ENCODE data around the gene TPSB2. TPM values are rescaled to one million over a fixed set of nuclear protein-coding genes. Genes with fewer than 3 reads are reported as not detected.

The TPSB2 gene
- total RNA-seq, 1 donor from 2014 or later: 168 TPM

DNA sequence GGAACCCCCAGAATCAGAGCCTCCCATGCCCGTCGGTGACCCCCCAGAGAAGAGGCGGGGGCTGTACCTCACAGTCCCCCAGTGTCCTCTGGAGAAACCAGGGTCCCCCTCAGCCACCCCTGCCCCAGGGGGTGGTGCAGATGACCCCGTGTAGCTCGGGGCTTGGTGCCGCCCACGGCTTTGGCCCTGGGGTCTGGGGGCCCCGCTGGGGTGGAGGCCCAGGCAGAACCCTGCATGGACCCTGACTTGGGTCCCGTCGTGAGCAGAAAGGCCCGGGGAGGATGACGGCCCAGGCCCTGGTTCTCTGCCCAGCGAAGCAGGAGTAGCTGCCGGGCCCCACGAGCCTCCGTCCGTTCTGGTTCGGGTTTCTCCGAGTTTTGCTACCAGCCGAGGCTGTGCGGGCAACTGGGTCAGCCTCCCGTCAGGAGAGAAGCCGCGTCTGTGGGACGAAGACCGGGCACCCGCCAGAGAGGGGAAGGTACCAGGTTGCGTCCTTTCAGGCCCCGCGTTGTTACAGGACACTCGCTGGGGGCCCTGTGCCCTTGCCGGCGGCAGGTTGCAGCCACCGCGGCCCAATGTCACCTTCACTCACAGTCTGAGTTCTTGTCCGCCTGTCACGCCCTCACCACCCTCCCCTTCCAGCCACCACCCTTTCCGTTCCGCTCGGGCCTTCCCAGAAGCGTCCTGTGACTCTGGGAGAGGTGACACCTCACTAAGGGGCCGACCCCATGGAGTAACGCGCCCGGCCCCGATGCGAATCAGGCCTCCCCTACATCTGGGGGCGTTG, 8.9 kb downstream of the TPSB2 start:
- H3K9me3 ChIP-seq: no peaks in the 10 kb centered on the region
- no peak for ATAC-seq
- TF ChIP-seq, protein P1, sequence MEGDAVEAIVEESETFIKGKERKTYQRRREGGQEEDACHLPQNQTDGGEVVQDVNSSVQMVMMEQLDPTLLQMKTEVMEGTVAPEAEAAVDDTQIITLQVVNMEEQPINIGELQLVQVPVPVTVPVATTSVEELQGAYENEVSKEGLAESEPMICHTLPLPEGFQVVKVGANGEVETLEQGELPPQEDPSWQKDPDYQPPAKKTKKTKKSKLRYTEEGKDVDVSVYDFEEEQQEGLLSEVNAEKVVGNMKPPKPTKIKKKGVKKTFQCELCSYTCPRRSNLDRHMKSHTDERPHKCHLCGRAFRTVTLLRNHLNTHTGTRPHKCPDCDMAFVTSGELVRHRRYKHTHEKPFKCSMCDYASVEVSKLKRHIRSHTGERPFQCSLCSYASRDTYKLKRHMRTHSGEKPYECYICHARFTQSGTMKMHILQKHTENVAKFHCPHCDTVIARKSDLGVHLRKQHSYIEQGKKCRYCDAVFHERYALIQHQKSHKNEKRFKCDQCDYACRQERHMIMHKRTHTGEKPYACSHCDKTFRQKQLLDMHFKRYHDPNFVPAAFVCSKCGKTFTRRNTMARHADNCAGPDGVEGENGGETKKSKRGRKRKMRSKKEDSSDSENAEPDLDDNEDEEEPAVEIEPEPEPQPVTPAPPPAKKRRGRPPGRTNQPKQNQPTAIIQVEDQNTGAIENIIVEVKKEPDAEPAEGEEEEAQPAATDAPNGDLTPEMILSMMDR (IDR thresholded peaks at IDR 0.05): no peak

DNA sequence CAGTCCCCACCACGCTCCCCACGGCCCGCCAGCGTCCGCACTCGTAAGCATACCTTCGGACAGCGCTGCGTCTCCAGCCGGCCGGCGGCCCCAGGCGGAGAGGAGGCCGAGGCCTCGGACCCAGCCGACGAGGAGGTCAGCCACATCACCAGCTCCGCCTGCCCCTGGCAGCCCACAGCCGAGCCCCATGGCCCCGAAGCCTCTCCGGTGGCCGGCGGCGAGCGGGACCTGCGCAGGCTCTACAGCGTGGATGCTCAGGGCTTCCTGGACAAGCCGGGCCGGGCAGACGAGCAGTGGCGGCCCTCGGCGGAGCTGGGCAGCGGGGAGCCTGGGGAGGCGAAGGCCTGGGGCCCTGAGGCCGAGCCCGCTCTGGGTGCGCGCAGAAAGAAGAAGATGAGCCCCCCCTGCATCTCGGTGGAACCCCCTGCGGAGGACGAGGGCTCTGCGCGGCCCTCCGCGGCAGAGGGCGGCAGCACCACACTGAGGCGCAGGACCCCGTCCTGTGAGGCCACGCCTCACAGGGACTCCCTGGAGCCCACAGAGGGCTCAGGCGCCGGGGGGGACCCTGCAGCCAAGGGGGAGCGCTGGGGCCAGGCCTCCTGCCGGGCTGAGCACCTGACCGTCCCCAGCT, 9.8 kb downstream of the TPSB2 start:
- Histone ChIP-seq H3K4me3 (no peak overlapping the region), H3K27me3 (ENCODE audit: low read depth) (no peaks in the 10 kb centered on the region), H3K4me1 (no peaks in the 10 kb centered on the region), H3K36me3 (no peaks in the 10 kb centered on the region), H3K9me3 (no peaks in the 10 kb centered on the region), H3K27ac (no peak overlapping the region)
- intact Hi-C loops (cut with DNase I): no loop called here
- ATAC-seq (no peak), DNase-seq (no peak)
- TF ChIP-seq, protein P1 (IDR thresholded peaks at IDR 0.05): no peak

More for the DNA sequence above, 8.9 kb downstream of the TPSB2 start:
- Histone ChIP-seq H3K27me3 (ENCODE audit: low read depth) (no peaks in the 10 kb centered on the region), H3K36me3 (no peaks in the 10 kb centered on the region), H3K4me1 (no peaks in the 10 kb centered on the region), H3K27ac (no peak overlapping the region), H3K4me3 (no peak overlapping the region)
- intact Hi-C loops (cut with DNase I): no loop called here
- DNase-seq: no peak

DNA sequence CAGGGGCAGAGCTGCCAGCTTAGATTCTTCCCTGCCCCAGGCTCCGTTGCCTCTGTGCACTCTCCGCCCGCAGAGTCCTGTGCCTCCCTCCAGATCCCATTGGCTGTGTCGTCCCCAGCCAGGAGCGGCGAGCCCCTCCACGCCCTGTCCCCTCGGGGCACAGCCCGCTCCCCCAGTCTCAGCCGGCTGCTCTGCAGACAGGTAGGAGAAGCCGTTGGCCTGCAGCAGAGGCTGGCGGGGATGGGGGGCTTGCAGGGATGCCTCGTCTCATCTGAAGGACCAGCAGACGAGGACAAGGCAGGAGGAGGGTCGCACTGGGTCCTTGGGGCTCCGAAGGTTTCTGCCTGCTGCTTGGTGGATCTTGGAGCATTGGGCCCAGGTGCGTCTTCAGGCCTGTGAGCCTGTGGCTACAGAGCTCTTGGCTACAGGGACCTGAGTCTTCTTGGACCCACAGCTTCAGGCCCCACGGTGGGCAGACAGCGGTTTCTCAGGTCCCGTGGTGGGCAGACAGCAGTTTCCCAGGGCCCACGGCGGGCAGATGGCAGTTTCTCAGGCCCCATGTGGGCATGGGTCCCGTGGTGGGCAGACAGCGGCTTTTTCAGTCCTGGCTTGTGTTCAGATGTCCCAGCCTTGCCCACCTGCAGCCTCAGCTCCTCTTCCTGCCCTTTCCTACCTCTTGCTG, 10.9 kb downstream of the TPSB2 start:
- Histone ChIP-seq H3K9me3 (no peaks in the 10 kb centered on the region), H3K36me3 (no peaks in the 10 kb centered on the region), H3K4me1 (no peaks in the 10 kb centered on the region), H3K27me3 (ENCODE audit: low read depth) (no peaks in the 10 kb centered on the region), H3K27ac (no peak overlapping the region), H3K4me3 (no peak overlapping the region)
- DNase-seq (no peak), ATAC-seq (no peak)
- TF ChIP-seq, protein P1 (IDR thresholded peaks at IDR 0.05): no peak
- intact Hi-C loops (cut with DNase I): no loop called here

DNA sequence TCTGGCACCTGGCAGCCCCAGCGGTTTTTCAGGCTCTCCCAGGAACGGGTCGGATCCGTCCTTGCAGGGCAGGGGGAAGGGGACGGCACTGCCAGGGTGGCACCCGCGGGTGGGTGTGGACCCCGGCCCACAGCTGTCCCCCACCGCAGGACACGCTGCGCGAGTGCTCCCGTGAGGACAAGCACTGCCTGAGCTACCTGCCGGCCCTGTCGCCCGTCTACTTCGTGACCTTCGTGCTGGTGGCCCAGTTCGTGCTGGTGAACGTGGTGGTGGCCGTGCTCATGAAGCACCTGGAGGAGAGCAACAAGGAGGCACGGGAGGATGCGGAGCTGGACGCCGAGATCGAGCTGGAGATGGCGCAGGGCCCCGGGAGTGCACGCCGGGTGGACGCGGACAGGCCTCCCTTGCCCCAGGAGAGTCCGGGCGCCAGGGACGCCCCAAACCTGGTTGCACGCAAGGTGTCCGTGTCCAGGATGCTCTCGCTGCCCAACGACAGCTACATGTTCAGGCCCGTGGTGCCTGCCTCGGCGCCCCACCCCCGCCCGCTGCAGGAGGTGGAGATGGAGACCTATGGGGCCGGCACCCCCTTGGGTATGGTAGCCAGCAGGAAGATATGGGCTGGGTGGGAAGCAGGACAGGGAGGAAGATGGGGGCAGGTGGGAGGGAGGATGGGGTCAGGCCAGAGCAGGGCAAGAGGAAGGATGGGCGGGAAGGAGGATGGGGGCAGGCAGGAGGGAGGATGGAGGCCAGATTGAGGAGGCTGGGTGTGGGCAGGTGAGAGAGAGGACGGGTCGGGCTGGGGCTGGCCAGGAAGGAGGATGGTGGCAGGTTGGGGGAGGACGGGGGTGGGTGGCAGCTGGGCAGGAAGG, 11.7 kb downstream of the TPSB2 start:
- no peak for DNase-seq
- intact Hi-C loops (cut with DNase I): no loop called here

More for the DNA sequence above, 11.7 kb downstream of the TPSB2 start:
- TF ChIP-seq, protein P1 (IDR thresholded peaks at IDR 0.05): no peak
- no peaks in the 10 kb centered on the region for H3K9me3 ChIP-seq
- H3K27ac ChIP-seq: no peak overlapping the region
- no peaks in the 10 kb centered on the region for H3K27me3 ChIP-seq (ENCODE audit: low read depth)
- no peak overlapping the region for H3K4me3 ChIP-seq
- no peak for ATAC-seq
- H3K4me1 ChIP-seq: no peaks in the 10 kb centered on the region
- H3K36me3 ChIP-seq: no peaks in the 10 kb centered on the region

Data from lower lobe of right lung (tissue), 2 donors.